ENCODE results near the gene ZMYM1.
A peak's percentile ranks its signal among the peaks of the same experiment; 100 is the strongest.
"Not testable (repeated sequence)": the region's sequence is repeated elsewhere in the genome, so short reads cannot be mapped to it uniquely, and the experiment has no call there.

Gene ZMYM1

DNA sequence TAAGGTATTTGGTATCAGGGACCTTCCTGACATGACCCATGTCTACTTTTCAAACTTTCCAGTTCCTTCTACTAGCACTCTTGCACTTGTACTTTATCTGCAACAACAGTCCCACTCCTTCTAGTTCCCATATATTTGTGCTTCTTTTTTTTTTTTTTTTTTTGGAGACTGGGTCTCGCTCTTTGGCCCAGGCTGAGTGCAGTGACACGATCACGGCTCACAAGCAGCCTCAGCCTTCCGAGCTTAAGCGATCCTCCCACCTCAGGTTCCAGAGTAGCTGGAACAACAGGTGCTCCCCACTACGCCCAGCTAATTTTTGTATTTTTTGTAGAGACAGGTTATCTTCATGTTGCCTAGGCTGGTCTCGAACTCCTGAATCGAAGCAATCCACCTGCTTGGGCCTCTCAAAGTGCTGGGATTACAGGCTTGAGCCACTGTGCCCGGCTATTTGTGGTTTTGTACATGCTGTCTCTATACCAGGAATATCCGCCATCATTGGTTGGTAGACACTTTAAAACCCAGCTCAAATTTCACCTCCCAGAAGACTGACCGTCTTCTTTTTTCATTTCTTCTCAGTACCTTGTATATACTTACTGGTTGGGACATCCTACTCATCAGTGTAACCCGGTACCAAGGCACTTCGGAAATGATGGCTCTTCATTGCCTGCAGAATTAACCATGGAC is 1.1 kb downstream of the ZMYM1 start:
- DNase-seq: no peak

DNA sequence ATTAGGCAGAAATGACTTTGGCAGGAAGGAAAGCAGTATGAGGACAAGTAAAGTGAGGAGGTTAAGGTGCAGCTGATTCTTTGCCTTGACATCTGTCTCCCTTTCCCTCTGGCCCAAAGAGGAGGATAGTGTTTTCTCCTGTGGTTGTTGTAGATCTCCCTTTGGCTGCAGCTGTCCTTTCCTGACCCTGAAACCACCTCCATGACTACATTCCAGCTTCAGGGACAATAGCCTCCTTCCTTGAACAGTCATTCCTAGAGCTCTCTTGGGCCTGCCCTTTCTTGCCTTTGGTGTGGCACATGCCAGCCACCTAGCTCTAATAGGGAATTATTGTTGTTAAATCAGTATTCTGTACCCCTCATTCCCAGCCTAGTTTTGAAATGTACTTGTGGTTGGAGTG is 6.2 kb downstream of the ZMYM1 start:
- DNase-seq: no peak

DNA sequence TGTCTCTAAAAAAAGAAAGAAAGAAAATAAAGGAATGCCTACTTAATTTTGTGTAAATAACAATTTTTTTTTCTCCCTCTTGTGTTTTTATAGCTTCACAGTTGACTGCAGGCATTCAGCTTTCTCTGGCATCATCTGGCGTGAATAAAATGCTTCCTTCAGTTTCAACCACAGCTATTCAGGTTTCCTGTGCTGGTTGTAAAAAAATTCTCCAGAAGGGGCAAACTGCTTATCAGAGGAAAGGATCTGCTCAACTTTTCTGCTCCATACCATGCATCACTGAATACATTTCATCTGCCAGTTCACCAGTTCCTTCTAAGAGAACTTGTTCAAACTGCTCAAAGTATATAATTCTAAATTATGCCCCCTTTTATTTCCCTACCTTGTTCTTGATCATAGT is 18.0 kb downstream of the ZMYM1 start:
- DNase-seq: no peak

DNA sequence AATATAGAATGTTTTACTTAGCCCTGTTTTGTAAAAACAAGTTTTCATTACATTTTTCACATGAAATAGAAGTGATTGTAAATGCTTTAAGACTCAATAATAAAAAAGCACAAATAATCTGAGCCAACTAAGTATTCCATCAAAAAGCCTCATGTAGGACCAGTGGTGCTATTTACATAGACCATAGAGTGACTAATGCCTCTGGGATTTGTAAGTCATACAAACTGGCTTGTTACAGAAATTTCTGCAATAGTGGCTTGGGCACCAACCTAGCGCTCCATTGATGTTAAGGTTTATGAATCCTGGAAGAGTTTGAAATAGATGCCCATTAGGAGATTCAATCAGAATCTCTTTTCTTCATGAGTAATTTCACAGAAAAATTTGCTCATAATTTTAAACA is 31.9 kb downstream of the ZMYM1 start:
- DNase-seq: no peak

DNA sequence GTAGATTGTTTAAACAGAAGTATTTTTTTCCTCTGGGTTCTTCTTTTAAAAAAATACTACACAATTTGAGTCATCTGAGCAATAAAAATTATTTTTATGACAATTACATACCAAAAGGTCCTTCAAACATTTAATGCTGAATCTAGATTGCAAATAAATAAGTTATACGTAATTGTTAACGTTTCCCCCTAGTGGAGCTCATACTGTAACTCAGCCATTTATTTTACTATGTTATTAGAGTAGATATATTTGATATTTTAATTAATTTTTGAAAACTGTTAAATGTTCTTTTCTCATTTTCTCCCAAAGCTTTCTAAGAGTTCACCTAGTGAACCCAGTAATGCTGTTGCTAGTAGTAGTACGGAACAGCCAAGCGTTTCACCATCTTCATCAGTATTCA is 33.5 kb downstream of the ZMYM1 start:
- no peak for DNase-seq

DNA sequence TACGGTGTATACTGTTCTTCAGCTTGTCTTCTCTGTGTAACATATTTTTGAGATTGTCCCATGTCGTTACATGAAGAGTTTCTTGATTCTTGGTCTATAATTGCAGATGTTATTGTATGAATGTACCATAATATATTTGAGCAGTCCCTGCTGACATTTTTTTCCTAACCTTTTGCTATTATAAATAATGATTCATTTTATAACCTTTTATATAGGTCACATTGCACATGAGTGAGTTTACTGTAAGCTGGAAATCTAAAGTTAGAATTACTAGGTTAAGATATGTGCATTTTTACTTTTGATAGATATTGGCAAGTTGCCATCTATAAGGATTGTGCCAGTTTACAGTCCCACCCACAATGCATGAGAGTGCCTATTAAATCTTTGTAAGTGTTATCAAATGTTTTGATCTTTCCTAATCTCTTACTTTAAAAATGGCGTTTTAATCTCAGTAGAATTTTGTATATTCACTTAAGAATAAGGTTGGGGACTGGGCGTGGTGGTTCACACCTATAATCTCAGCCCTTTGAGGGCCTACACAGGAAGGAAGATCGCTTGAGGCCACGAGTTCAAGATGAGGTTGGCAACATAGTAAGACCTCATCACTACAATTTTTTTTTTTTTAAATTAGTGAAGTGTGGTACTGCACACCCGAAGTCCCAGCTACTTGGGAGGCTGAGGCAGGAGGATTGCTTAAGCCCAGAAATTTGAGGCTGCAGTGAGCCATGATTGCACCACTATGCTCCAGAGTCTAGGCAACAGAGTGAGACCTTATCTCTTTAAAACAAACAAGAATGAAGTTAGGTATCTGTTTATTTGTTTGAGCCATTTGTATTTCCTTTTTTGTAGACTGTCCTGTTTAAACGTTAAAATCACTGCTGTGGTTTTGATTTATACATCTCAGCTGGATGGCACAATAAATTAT is 36.5 kb downstream of the ZMYM1 start:
- DNase-seq: peak; percentile 18

DNA sequence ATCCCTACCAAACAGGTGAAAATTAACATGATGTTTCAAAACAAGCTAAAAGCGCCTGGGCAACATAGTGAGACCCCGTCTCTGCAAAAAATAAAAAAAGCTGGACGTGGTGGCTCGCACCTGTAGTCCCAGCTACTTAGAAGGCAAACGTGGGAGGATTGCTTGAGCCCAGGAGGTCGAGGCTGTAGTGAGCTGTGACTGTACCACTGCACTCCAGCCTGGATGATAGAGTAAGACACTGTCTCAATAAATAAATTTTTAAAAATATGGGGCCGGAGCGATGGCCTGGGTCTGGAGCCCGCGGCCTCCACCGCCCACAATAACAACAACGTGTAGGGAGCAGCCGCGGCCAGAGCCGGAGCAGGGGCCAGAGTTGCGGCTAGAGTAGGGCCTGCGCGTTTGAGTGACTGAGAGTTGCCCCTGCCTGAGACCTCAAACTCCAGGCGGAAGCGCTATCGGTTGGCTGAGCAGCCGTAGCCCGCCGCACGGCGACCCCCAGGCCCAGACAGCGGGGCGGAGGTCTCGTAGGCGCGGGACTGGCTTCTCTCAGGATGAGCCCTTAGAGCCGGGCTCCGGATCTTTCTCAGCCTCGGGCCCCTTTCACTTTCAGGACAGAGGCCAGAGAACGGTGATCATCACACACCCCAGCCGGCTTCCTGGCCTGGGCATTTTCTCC is 41.4 kb downstream of the ZMYM1 start:
- DNase-seq: no peak

DNA sequence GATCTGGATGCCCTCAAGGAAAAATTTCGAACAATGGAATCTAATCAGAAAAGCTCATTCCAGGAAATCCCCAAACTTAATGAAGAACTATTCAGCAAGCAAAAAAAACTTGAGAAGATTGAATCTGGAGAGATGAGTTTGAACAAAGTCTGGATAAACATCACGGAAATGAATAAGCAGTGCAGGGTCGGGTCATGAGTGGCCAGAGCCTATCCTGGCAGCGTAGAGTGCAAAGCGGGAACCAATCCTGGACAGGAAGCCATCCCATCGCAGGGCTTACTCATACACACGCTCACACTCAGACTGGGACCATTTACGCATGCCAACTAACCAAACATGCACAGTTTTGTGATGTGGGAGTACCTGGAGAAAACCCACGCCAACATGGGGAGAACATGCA is 43.1 kb downstream of the ZMYM1 start:
- DNase-seq: no peak

DNA sequence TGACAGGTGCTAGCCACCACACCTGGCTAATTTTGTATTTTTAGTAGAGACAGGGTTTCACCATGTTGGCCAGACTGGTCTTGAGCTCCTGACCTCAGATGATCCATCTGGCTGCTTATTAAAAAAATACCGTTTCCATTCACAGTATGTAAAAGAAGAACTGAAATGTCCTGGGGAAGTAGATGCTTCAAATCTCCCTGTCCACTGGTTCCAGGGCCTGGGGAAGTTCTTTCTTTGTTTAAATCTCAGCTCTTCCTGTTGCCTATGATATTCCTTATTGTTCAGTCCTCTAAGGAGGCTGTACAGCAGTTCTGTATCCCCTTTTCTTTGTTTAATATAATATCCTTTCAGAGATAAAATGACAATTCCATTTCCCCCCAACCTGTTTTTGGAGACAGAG is 47.4 kb downstream of the ZMYM1 start:
- DNase-seq: no peak

DNA sequence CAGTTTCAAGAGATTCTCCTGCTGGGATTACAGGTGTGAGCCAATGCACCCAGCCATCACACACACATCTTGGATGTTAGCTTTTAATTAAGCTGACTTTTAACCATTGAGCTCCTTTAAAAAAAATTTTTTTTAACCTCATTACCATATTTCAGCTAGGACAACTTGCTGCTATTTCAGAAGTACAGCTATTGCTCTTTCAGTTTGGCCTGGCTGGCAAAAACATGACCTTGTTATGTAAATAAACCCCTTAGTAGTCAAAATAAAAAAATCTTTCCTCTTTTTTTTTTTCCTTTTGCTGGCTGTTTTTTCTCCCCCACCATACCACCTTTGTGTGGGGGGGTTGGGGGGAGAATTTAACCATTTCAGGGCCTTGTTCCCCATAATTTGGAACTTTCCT is 49.9 kb downstream of the ZMYM1 start:
- DNase-seq: no peak

DNA sequence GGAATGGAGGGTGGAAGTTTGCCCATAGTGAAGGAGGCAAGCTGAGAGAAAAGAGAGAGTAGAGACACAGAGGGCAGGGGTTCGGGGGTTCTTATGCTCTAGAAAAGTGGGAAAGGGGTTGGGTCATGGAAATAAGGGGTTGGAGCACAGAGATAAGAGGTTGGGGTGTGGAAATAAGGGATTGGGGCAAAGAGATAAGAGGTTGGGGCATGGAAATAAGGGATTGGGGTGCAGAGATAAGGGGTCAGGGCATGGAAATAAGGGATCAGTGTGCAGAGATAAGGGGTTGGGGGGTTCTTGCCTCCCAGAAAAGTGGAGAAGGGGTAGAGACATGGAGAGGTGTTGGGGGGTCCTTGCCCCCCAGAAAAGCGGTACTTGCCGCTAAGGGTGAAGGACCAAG is 57.6 kb downstream of the ZMYM1 start:
- no peak for DNase-seq

DNA sequence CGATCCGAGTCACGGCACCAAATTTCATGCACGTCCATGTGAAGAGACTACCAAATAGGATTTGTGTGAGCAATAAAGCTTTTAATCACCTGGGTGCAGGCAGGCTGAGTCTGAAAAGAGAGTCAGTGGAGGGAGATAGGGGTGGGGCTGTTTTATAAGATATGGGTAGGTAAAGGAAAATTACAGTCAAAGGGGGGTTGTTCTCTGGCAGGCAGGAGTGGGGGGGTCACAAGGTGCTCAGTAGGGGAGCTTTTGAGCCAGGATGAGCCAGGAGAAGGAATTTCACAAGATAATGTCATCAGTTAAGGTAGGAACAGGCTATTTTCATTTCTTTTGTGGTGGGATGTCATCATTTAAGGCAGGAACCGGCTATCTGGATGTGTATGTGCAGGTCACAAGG is 58.4 kb downstream of the ZMYM1 start:
- not testable (repeated sequence) for DNase-seq

DNA sequence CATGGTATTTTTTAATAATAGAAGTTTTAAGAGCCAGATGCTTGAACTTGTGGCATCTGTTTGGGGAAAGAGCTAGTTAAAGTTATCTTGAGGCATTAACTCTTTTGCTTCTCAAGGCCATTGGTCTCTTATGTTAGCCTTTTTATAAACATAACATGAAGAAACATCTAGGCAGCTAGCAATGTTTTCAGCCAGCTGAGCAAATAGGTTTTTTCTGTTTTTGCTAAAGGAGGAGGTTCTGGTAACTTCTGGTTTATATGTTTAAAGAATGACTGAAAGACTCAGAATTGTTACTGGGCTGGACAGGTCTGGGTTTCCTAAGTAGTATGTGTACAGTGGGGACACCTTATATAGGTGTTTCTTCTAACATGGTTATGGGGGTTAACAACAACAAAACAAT is 63.1 kb downstream of the ZMYM1 start:
- not testable (repeated sequence) for DNase-seq

DNA sequence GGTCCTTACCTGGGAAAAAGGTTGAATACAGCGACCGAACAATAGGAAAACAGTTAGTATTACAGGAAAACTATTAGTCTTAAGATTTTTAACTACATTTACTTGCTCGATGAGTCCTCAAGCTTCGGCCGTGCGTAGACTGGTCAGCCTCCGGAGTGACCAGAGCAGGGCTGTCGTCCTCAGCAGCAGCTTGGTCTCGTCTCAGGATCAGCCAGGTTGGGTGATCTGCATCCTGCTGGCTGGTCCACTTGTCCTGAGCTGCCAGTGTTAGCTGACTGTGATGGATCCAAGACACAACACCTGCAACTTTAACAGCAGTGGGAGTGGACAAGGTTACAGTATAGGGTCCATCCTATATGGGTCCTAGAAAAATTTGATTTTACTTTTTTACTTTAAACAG is 63.5 kb downstream of the ZMYM1 start:
- DNase-seq: not testable (repeated sequence)

DNA sequence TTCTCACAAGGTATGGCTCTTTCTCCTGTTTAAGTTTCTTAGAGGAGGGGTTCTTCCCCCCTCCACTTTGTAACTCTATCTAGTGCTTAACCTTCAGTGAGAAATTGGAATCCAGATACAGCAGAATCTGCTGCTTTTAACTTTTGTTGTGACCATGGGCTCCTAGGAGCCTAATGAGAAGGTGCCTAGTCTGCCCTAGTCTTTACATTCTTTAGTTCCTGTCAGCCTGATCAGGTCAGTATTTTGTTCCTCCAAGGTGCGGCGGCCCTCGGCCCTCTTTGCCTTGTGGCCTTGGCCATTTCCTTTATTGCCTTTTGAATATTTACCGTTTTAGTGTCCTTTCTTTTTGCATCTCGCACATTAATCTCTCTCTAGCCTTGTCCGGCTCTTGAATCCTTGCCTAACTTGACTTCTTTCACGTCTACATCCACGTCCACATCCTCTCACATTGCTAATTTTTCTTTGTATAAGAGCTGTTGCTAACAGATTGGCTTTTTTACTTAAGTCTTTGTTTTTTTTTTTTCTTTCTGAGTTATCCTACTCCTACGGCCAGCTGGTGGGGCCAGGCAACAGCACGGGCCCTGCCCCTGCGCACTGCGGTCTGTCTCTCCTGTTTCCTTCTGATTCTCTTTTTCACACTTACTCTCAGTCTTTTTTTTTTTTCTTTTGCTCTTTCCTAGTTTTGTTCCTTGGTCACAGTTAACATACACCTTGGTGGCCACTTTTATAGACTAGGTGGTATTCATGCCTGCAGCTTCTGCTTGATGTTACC is 64.7 kb downstream of the ZMYM1 start:
- no peak for DNase-seq

DNA sequence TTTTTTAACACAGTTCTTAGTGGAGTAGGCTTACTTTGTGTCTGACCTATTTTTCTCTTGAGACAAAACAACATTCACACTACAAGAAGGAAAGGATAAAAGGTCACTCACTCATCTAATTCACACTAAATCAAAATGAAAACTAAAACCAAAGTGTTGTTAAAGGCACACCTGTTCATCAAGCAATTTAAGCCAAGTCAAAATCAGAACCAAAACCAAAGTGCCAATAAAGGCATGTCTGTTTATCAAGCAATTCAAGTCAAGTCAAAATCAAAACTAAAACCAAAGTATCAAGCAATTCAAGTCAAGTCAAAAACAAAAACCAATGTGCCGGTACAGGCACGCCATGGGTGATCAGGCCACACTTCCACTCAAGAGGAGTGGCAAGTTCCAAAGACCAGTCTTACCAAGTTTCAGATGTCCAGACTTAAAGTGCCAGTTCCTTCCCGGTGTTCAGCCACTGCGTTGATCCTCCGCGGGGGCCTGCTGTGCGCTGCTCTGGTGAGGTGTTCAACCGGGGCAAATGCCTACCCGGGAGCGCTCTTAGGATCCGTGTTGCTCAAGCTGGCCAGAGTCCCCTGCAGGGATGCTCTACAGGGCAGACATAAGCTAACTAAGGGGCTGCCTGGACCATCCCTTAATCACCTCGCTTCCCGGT is 66.8 kb downstream of the ZMYM1 start:
- DNase-seq: not testable (repeated sequence)

DNA sequence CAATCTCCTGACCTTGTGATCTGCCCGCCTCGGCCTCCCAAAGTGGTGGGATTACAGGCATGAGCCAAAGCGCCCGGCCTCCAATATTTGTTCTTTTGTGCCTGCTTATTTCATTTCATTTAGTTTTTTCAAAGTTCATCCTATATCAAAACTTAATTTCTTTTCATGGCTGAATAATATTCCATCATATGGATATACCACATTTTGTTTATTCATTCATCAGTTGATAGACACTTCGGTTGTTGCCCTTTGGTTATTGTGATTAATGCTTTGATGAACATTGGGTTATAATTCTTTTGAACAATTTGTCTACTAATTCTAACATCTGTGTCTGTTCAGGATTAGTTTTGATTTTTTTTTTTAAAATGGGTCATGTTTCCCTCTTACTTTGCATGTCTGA is 72.0 kb downstream of the ZMYM1 start:
- no peak for DNase-seq

DNA sequence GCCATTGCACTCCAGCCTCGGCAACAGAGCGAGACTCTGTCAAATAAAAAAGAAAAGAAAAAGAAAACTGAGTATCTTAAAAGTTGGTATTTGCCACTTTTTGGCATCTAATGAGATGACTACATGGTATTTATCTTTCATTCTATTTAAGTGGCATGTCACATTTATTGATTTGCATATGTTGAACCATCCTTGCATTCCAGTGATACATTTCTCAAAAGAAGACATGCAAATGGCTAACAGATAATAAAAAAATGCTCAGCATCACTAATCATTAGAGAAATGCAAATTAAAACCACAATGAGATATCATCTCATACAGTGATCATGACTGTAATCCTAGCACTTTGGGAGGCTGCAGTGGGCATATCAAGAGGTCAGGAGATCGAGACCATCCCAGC is 85.7 kb downstream of the ZMYM1 start:
- DNase-seq: no peak

Measured in CD4-positive, alpha-beta T cell treated with Interleukin-4 for 4 hours (primary cell).